ENCODE measurements around the gene TTC39A. TPM values are rescaled to one million over a fixed set of nuclear protein-coding genes. Genes with fewer than 3 reads are reported as not detected.

The TTC39A gene
- total and polyA plus RNA-seq, 2 of the 13 experiments (the other 11 are each of a cell fraction or from before 2014, with no cell fraction given), result 0.33 to 1.5 TPM

DNA sequence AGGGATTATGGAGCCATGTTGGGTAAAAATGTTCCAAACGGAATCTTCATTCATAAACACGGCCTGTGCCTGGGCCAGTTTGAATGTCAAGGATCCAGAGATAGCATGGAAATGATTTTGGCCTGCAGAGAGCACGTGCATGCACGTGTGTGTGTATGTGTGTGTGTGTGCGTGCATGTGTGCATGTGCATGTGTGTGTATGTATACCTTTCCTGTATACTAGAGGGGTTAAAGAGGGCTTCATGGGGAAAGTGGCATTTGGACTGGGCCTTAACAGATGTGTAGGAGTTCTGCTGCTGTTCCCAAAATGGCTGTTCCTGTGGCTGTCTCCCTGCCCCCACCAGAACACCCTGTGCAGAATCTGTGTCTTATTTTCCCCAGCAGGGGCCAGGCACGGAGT lies 21.7 kb downstream of the TTC39A start:
- H2AFZ ChIP-seq (ENCODE audit: low read length), result peak overlapping the region; percentile 15
- H3K9me3 ChIP-seq (ENCODE audit: low read length), result no peaks in the 10 kb centered on the region
- no peaks in the 10 kb centered on the region for H3K79me2 ChIP-seq (ENCODE audit: insufficient read depth, low read length)
- intact Hi-C loops (cut with micrococcal nuclease; ENCODE audit: unreplicated experiment) (no loop called here), in situ Hi-C loops (cut with HindIII; ENCODE audit: extremely low pct_ligation_motif_present, low pct_unique_long_range_greater_than_20kb) (no loop called here)
- ChIA-PET POLR2A (no interaction called here), CTCF (ENCODE audit: low intra/inter-chr PET ratio, low total read pairs) (no interaction called here)
- no peak for DNase-seq (ENCODE audit: low spot score)
- peak; percentile 72 for TF ChIP-seq MNT (IDR thresholded peaks at IDR 0.05)
- TF ChIP-seq NFE2L1 (CRISPR knock-in tag; IDR thresholded peaks at IDR 0.05; ENCODE audit: borderline replicate concordance), result no peak
- no peak overlapping the region for H3K4me2 ChIP-seq (ENCODE audit: low read depth, low read length)
- no peak overlapping the region for H3K4me3 ChIP-seq (replicated peaks in 1 of 3; ENCODE audit: insufficient read depth in 1 of 3, low read depth in 2 of 3, low read length in 3 of 3)
- FAIRE-seq, result no peak
- no peak overlapping the region for H3K27ac ChIP-seq (ENCODE audit: extremely low read length, insufficient read depth, low read length)
- H3K4me1 ChIP-seq (ENCODE audit: insufficient read depth, low read length), result peaks cover 26% of the 10 kb centered on the region
- BruUV-seq (replicated peaks), result no TSS peak
- no peak overlapping the region for H3K9ac ChIP-seq (ENCODE audit: insufficient read depth, low read depth, low read length)
- no peak for ATAC-seq
- no peaks in the 10 kb centered on the region for H3K36me3 ChIP-seq (replicated peaks in 1 of 2; ENCODE audit: control insufficient read depth in 1 of 2, insufficient read depth in 2 of 2, low read length in 2 of 2)
- H4K20me1 ChIP-seq (ENCODE audit: insufficient read depth, low read length), result no peaks in the 10 kb centered on the region
- no peaks in the 10 kb centered on the region for H3K27me3 ChIP-seq (ENCODE audit: control insufficient read depth in 1 of 2, insufficient read depth in 2 of 2, low read length in 2 of 2)
- 47% methylated on average over 5 of the region's 6 CpGs for WGBS (ENCODE audit: low lambda C conversion rate)

DNA sequence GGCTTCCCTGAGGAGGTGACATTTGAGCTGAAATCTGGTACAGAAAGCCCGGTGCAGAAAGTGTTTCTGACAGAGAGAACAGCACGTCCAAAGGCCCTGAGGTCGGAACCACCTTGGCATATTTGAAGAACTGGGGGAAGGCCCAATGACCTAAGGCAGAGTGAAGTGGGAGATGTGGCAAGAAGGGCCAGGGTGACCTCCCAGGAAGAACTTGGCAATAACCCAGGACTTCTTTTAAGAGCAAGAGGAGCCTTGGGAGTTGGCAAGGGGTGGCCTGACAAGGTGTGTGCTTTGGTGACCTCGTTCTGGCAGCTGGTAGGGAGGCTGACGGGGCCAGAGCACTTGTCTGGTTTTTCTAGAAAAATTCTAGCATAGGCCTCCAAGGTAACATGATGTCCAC lies 23.4 kb downstream of the TTC39A start:
- BruUV-seq (replicated peaks), result no TSS peak
- POLR2A ChIA-PET, result no interaction called here

More for the DNA sequence above, 23.4 kb downstream of the TTC39A start:
- Histone ChIP-seq H3K27me3 (ENCODE audit: control insufficient read depth in 1 of 2, insufficient read depth in 2 of 2, low read length in 2 of 2) (no peaks in the 10 kb centered on the region), H3K9me3 (ENCODE audit: low read length) (no peaks in the 10 kb centered on the region), H3K4me1 (ENCODE audit: insufficient read depth, low read length) (peaks cover 34% of the 10 kb centered on the region), H3K27ac (ENCODE audit: extremely low read length, insufficient read depth, low read length) (no peak overlapping the region), H2AFZ (ENCODE audit: low read length) (no peak overlapping the region), H3K79me2 (ENCODE audit: insufficient read depth, low read length) (no peaks in the 10 kb centered on the region), H3K9ac (ENCODE audit: insufficient read depth, low read depth, low read length) (no peak overlapping the region), H4K20me1 (ENCODE audit: insufficient read depth, low read length) (no peaks in the 10 kb centered on the region), H3K4me2 (ENCODE audit: low read depth, low read length) (no peak overlapping the region), H3K36me3 (replicated peaks in 1 of 2; ENCODE audit: control insufficient read depth in 1 of 2, insufficient read depth in 2 of 2, low read length in 2 of 2) (no peaks in the 10 kb centered on the region), H3K4me3 (replicated peaks in 1 of 3; ENCODE audit: insufficient read depth in 1 of 3, low read depth in 2 of 3, low read length in 3 of 3) (no peak overlapping the region)
- ATAC-seq (no peak), DNase-seq (ENCODE audit: low spot score) (no peak), FAIRE-seq (no peak)
- intact Hi-C loops (cut with micrococcal nuclease; ENCODE audit: unreplicated experiment) (no loop called here), in situ Hi-C loops (cut with HindIII; ENCODE audit: extremely low pct_ligation_motif_present, low pct_unique_long_range_greater_than_20kb) (no loop called here)
- 48% methylated on average over 3 of the region's 5 CpGs for WGBS (ENCODE audit: low lambda C conversion rate)
- TF ChIP-seq POLR2AphosphoS5 (IDR thresholded peaks at IDR 0.05; ENCODE audit: low read depth, low read length) (no peak), HNF4G (IDR thresholded peaks at IDR 0.05; ENCODE audit: borderline replicate concordance, low read depth, low read length) (no peak), HNF4G (CRISPR knock-in tag; IDR thresholded peaks at IDR 0.05; ENCODE audit: borderline replicate concordance, low read depth) (no peak), ZNF564 (CRISPR knock-in tag; IDR thresholded peaks at IDR 0.05) (no peak), DBP (CRISPR knock-in tag; IDR thresholded peaks at IDR 0.05; ENCODE audit: not compliant biosample characterization) (no peak), KAT8 (CRISPR knock-in tag; IDR thresholded peaks at IDR 0.05) (no peak)
- TF ChIP-seq, protein P1, sequence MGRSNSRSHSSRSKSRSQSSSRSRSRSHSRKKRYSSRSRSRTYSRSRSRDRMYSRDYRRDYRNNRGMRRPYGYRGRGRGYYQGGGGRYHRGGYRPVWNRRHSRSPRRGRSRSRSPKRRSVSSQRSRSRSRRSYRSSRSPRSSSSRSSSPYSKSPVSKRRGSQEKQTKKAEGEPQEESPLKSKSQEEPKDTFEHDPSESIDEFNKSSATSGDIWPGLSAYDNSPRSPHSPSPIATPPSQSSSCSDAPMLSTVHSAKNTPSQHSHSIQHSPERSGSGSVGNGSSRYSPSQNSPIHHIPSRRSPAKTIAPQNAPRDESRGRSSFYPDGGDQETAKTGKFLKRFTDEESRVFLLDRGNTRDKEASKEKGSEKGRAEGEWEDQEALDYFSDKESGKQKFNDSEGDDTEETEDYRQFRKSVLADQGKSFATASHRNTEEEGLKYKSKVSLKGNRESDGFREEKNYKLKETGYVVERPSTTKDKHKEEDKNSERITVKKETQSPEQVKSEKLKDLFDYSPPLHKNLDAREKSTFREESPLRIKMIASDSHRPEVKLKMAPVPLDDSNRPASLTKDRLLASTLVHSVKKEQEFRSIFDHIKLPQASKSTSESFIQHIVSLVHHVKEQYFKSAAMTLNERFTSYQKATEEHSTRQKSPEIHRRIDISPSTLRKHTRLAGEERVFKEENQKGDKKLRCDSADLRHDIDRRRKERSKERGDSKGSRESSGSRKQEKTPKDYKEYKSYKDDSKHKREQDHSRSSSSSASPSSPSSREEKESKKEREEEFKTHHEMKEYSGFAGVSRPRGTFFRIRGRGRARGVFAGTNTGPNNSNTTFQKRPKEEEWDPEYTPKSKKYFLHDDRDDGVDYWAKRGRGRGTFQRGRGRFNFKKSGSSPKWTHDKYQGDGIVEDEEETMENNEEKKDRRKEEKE (IDR thresholded peaks at IDR 0.05), result no peak
- CTCF ChIA-PET (ENCODE audit: low intra/inter-chr PET ratio, low total read pairs), result no interaction called here
